ENCODE measurements around the gene RRAD. TPM values are rescaled to one million over a fixed set of nuclear protein-coding genes. Genes with fewer than 3 reads are reported as not detected.
"Not testable (repeated sequence)": the region's sequence is repeated elsewhere in the genome, so short reads cannot be mapped to it uniquely, and the experiment has no call there.

The RRAD gene
- polyA plus RNA-seq, 3 donors, result 2.4 to 10.6 (median 7.8) TPM

DNA sequence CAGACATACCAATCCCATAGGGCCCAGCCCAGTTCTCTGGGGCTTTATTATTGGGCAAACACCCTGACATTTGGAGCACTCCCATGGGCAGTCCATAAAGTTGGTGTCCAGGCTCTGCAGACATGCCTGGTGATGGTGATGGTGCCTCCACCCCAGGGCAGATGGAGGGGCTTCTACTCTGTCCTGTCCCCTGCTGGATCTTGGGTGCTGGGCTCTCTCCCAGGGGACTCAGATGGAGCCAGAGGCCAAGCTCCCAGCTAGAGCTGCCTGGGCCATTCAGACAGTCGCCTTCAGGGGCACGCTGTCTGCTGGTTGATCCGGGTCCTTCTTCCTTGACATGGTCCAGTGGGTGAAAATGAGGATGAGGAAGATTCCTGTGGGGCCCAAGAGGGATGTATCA lies 17.2 kb downstream of the RRAD start:
- 92 to 93% (median 93%) methylated on average over 3 of the region's 3 CpGs for WGBS, 3 donors
- no peak overlapping the region for H3K27ac ChIP-seq (ENCODE audit: low read depth, low read length)

DNA sequence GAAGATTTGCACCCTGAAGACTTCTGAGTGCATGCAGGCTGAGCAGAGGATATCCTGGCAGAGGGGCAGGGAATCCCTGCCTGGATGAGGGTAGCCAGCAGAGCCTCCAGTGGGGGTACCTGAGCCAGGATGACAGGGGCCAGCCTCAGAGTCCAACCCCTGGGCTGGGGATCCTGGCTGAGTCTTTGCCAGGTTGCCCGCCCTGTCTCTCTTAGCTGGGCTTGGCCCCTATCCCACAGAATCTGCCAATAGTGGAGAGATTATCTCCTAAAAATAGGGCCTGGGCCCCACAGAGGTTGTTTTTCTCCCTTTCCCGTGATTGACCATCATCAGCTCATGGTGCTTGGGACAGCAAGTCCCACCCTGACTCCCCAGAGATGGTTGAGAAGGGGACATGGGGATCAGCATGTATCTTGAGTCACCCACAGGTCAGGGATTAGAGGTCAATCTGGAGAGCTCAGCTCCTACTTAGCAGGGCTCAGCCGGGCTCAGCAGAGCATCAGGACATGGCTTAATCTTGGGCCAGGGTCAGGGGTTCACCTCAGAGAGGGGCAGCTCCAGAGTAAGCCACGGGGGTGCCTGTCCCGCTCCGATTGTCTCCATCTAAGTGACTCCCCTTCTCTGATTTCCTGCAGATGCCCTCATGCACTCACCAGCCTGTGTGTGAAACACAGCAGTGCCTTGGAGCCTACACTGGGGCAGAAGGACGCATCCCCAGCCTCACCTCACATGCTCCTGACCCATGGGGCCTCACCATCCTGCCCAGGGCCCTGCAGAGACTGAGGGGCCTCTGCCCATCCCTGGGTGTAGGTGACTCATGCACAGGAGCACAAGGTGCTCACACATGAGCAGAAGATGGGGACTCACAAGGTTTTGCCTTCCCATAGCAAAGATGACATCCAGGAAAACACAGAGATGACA lies 18.2 kb downstream of the RRAD start:
- H3K27ac ChIP-seq (ENCODE audit: low read depth, low read length), result no peak overlapping the region
- WGBS, 3 donors, result 68 to 73% (median 70%) methylated on average over 7 of the region's 7 CpGs

DNA sequence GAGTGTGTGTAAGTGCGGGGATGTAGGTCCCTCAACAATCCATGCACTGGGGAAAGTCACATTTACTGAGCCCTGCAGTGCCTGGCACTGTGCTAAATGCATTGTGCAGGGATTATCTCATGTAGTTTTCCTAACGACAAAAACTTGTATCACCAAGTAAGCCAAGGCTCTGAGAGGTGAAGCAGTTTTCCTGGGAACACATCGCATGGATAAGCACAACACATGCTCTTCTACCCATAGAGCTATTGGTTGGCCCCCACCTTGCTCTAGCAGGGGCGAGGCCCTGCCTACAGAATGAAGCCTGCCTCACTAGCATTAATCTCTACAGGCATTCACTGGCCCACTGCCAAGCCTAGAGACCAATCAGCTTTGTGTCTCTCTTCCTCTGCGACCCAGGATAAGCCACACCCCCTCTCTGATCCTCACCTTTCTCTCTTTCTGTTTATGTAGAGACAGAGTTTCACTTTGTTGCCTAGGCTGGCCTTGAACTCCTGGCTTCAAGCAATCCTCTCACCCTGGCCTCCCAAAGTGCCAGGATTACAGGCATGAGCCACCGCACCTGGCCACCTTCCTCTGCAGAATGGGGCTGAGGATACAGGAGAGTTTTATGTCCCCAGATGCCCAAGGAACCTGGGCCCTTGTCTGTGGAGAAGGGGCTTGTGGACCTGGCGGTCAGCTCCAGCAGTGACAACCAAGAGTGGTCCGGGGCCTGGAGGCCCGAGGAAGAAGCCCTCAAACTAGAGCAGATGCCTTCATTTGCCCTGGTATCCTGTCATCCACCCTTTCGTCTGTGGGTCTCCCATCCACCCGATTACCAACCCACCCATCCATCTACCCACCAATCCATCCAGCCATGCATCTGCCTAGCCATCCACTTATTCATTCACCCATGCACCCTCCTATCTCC lies 19.4 kb downstream of the RRAD start:
- WGBS, 3 donors, result 63 to 82% (median 73%) methylated on average over 11 of the region's 11 CpGs

DNA sequence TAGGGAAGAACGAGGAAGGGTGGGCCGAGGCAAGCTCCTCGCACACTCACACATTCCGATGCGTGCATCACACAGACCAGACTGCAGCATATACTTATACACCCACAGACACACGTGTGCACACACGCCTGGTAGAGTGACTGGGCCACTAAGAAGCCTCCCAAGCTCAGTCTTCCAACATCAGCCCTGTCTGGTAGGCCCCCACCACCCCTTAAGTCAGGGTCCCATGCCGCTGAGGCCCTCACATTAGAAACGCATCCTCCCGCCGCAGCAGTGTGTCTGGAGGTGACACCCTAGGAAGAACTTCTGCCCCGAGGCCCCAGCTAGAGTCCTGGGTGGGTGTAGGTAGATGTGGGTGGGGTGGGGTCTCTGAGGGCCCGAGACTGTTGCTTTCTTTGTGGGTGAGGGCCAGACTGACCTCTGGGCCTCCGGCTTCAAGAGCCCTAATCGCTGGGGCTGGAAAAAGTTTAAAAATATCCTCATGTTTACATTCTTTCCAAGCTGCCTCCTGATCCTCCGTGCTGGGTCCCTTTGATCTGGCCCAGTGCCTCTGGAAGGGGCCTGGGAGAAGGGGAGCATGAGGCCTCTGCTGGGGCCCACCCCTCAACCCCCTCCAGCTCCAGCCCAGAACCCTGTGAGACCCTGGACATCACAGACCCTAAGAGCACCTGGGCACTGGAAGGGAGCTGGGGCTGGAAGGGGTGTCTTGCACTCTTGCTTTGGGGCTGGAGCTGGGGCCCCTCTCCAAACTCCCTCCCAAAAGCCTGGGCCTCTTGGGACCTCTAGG lies 20.3 kb downstream of the RRAD start:
- WGBS, 3 donors, result 61 to 76% (median 65%) methylated on average over 16 of the region's 16 CpGs

More for the DNA sequence above, 19.4 kb downstream of the RRAD start:
- no peak overlapping the region for H3K27ac ChIP-seq (ENCODE audit: low read depth, low read length)

DNA sequence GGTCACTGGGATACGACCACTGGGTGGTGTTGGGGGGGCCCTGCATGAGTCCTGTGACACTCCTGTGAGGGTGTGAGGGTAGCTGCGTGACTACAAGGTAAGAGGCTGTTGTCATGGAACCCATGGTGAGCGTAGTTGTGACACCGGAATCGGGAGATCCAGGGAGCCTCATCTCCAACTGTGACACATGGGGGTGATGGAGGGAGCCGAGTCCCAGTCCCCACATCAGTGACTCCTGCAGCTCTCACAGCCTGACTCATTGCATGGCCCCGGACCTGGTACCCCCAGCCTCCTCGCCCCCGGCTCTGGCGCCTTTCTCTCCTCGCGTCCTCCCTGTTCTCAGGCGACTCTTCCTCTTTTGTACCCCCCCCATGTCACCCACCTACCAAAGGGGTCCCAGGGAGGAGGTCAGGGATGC lies 20.9 kb downstream of the RRAD start:
- WGBS, 3 donors, result 91 to 99% (median 94%) methylated on average over 13 of the region's 13 CpGs
- H3K27ac ChIP-seq (ENCODE audit: low read depth, low read length), result no peak overlapping the region

More for the DNA sequence above, 20.3 kb downstream of the RRAD start:
- H3K27ac ChIP-seq (ENCODE audit: low read depth, low read length), result no peak overlapping the region

DNA sequence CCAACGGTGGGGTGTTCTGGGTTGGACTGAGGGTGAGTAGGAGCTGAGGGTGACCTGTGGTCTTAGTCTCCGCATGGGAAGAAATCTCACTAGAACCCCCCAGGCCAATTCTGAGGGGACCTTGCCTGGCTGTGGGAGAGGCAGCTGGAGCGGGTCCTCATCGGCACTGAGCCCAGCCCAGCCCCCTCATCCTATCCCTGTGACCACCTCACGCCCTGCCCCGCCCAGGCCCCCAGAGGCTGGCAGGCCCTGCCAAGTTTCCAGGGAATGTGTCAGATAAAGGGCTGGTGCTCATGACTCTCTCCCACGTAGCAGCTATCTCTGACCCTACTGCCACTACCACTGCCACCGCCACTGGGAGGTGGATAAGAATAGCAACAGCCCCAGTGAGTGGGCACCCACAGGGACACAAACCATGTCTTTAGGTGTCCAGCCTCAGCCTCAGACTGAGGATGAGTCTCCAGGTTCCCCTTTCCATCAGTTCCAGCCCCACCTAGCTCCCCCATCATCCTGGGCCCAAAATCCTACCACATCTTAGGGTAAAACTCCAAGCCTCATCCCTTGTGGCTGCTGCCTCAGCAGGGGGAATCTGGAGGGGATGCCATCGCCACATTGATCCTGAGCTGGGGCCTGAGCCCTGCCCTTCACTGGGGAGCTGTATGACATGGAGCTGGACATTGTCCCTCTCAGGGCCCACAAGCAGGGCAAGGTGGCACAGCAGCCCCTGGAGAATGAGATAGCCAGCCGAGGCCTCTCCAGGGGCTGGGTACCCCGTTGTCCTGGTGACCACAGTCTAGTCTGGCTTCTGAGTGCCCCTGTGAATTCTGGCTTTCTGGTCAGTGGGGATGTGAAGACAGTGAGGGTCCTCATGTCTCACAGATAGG lies 21.5 kb downstream of the RRAD start:
- no peak overlapping the region for H3K27ac ChIP-seq (ENCODE audit: low read depth, low read length)
- 80 to 87% (median 81%) methylated on average over 11 of the region's 11 CpGs for WGBS, 3 donors

DNA sequence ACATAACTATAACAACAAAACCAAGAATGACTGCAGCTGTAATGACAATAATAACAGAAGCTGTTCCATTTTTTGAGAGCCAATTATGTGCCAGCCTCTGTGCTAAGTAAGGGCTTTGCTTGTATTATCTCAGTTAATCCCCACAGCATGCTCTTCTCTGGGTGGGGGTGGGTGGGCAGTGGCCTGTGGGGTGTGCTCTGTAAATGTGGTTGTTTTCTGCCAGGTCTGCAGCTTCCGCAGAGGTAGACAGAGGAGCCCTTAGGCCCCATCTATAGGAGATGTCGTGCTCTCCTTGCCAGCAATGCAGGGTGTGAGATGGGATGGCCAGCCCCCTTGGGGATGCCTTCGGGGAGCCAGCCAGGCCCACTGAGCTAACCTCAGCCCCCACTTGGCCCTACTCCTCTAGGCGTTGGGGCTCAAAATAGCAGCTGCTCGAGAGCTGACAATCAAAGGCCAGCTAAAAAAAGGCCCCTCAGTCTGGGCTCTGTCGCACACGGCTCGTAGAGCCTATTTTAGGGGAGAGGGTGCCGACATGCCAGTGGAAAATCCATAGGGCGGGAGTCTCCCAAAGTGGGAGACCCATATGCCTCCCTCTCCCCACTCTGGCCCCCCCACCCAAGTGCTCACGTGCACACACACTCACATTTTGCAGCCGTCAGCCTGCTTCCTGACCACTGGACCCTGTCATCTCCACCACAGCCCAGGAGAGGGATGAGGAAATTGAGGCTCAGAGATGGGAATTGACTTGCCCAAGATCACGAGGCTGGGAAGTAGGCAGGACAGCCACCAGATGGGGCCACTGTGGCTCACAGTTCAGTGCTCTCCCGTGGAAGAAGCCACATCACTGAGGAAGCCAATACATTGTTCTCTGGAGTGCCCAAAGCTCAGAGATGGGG lies 22.4 kb downstream of the RRAD start:
- WGBS, 3 donors, result 66 to 91% (median 74%) methylated on average over 14 of the region's 14 CpGs
- H3K27ac ChIP-seq (ENCODE audit: low read depth, low read length), result no peak overlapping the region

DNA sequence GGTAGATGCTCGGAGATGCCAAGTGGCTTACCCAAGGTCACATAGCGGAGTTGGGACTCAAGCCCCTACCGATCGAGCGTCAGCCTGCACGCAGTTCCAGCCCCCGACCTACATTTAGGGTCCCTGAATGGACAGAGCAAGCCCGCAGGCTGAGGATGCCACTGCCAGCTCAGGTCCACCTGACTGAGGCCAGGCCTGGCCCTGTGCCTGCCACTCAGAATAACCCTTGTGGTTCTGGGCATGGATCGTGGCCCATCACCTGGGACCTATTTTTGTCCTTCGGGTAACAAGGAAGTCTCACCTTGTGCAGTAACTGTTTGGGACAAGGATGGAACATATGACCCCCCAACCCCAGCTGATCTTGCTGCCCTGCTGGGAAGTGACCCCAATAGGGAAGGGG lies 23.7 kb downstream of the RRAD start:
- H3K27ac ChIP-seq (ENCODE audit: low read depth, low read length), result no peak overlapping the region
- 81 to 93% (median 90%) methylated on average over 10 of the region's 10 CpGs for WGBS, 3 donors

DNA sequence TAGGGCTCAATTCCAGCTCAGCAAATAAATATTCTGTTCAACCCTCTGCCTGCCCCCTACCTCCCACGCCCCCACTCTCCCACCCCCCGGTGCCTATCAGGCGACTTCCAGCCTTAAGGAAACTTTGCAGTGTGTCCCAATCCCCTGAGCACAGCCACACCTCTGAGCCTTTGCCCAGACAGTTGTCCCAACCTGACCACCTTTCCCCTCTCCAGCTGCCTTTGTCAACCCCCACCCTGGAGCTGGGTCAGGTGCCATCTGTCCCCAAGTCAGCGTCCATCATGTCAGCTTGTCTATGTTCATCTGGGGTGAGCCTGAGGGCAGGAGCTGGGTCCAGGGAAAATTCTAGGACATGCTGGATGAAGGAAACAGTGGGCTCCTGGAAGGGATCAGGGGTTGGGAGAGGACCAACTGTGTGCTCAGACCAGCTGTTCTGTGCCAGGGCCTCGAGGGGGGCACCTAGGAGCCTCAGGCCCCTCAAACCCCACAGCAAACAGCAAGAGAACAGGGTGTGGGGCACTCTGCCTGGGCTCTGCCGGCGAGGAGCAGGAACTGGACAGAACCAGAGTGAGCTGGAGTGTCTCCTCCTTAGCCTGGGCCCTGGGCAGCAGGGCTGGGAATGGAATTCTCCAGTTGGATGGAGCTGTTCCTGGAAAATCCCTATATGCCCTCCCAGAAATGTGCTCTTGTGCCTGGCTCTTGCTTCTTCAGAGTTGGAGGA lies 24.5 kb downstream of the RRAD start:
- H3K27ac ChIP-seq (ENCODE audit: low read depth, low read length), result no peak overlapping the region
- WGBS, 3 donors, result 48 to 56% (median 54%) methylated on average over 7 of the region's 7 CpGs

DNA sequence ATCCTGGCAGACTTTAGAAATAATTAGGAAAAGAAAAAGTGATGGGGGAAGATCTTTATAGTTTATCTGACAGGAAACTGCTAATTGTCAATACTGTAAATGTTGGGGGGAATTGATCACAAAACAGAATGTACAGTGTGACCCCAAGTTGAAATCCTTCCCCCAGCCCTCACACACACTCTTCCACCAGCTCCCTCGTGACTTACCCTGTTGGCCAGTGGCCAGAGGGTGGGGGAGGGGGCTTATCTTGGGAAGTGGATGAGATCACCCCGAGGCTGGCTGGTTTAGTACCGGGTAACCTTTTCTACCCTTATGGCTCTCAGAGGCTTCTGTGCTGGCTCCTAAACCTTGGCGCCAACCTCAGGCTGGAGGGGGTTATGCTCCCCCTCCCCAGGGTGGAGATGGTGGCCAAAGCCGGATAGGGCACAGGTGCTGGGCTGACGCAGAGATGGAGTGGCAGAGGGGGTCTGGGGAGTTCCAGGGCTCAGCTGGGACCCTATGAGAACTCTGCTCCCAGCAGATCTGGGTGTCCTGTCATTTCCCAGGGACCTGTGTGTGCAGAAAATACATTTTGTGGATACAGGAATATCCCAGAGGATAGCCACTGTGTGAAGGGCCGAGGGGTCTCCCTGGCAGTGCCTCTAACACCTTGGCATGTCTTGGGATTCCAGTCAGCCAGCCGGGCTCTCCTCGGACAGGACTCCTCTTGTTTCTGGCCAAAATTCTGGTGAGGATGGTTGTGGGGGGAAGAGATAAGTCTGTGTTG lies 25.2 kb downstream of the RRAD start:
- H3K27ac ChIP-seq (ENCODE audit: low read depth, low read length), result peak overlapping the region; percentile 72
- WGBS, 3 donors, result 30 to 41% (median 32%) methylated on average over 9 of the region's 9 CpGs

DNA sequence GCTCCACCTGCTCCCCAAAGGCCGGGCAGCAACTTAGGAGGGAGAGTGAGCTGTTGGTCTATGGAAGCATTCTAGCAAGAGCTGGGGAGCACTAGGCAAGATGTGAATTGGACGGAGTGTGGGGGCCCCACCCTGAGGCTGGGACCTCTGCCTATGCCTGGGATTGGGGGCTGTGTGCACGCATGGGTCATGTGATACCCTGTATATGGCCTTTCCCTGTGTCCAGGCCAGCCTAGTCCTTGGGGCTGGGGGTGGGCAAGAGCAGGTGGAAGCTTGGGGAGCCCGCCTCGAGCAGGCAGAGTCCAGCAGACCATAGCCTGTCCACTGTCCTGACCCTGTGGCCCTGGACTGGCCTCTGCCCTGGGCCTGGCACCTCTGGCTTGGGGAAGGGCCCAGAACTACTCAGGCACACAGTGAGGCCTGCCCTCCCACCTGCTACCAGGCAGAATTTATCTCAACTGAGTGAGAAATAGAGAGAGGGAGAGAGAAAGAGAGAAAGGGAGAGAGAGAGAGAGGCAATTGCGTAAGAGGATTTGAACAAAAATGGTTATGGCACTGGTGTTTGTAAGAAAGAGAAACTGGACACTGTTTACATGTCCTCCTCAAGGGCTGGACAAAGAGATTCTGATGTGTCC lies 25.9 kb downstream of the RRAD start:
- WGBS, 3 donors, result 78 to 88% (median 83%) methylated on average over 6 of the region's 6 CpGs
- no peak overlapping the region for H3K27ac ChIP-seq (ENCODE audit: low read depth, low read length)

DNA sequence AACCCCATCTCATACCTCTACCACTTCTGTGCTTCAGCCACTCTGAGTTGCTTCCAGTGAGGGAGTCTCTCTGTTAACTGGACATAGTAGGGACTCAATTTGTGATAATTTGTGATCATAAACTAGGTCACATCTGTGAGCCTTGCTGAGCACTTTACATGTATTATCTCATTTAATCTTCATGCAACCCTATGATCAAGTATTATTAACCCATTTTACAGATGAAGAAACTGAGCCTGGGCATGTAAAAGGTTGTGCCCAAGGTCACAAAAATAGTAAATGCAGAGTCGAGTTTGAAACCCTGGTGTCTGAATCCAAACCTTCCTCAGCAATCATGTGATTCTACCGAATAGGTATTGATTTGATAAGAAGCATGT lies 26.4 kb downstream of the RRAD start:
- H3K27ac ChIP-seq (ENCODE audit: low read depth, low read length), result no peak overlapping the region
- WGBS, 3 donors, result 43 to 86% (median 76%) methylated on average over 2 of the region's 2 CpGs

DNA sequence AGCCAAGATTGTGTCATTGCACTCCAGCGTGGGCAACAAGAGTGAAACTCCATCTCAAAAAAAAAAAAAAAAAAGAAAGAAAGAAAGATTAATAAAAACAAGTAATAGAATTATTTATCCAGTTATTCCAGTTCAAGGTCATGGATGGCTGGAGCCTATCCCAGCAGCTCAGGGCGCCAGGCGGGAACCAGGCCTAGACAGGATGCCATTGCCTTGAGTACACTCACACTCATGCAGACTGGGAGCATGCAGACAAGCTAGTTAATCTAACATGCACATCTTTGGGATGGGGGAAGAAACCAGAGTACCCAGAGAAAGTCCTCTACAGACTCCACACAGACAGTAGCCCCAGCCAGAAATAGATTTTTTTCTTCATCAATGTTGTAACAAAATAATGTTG lies 27.1 kb downstream of the RRAD start:
- WGBS, 3 donors, result 50 to 84% (median 64%) methylated on average over 3 of the region's 3 CpGs
- H3K27ac ChIP-seq (ENCODE audit: low read depth, low read length), result no peak overlapping the region

DNA sequence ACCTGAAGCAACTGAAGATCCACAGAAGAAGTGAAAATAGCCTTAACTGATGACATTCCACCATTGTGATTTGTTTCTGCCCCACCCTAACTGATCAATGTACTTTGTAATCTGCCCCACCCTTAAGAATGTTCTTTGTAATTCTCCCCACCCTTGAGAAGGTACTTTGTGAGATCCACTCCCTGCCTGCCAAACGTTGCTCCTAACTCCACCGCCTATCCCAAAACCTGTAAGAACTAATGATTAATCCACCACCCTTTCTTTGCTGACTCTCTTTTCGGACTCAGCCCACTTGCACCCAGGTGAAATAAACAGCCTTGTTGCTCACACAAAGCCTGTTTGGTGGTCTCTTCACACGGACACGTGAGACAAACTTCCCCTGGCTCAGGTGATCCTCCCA lies 28.7 kb downstream of the RRAD start:
- 79 to 84% (median 80%) methylated on average over 5 of the region's 5 CpGs for WGBS, 3 donors
- H3K27ac ChIP-seq (ENCODE audit: low read depth, low read length), result not testable (repeated sequence)

DNA sequence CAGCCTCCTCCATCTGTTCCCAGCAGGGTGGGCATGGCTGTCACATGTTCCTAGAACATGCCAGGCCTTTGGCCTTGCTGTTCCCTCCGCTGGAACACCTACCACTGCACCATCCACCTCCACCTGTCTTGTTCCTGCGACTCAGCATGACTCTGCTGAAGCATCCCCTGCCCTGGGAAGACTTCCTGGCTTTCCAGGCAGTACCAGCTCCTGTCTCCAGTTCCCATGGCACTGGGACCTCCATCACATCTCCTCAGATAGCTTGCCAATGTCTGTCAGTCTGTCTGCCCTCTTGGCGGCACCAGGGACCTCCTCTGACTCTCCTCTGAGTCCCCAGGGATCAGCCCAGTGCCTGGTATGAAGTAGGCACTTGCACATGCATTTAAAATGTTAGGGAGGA lies 29.3 kb downstream of the RRAD start:
- no peak overlapping the region for H3K27ac ChIP-seq (ENCODE audit: low read depth, low read length)
- 92 to 95% (median 94%) methylated on average over 3 of the region's 3 CpGs for WGBS, 3 donors
